Activated effector memory CD4-positive, alpha-beta T cell treated with anti-CD3 and anti-CD28 coated beads, Interleukin-2, amount 50 U/mL, for 16 hours (primary cell): ENCODE data around the gene MYB.

Source experiments
- DNase-seq: peaks from one replicate; pipeline ENCODE4 v3.0.0-alpha.2; 2020

The MYB gene

DNA sequence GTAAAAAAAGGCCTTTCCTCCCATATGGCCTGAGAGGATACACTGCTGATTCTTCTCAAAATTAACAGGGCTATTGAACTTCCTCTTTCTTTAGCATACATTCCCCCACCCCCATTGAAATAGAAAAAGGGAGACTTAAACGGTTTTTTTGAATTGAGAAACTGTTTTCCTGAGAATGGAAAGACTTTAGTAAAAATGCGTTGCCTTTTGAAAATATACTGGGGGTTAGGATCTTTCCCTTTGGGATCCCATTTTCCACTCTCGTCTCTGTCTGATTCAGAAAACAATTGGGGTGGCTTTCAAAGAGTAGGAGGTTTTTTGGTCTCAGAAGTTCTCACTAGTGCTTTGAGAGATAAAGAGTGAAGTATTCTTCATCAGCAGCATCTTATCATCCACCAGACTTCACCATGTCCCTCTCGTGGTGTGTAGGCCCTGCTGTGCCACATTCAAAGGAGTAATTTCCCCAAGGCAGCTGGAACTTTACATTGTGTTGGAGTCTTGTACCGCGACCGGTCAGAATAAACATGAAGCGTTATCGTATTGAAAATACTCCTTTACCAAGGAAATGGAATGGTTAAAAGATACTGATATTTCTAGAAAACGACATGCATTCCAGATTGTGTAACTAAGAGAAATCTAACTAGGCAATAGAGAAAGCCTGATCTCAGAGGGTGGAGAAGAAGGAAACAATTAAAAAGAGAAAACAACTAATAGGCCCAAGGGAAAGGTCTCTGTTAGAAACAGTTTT, 10.6 kb downstream of the MYB start:
- DNase-seq: no peak

GRCh38 chr6:135192256-135193174, 11.4 kb downstream of the MYB start:
- DNase-seq: no peak

- no peak for DNase-seq
Observed at GRCh38 chr6:135193221-135193620, 12.1 kb downstream of the MYB start.

- no peak for DNase-seq
Observed at GRCh38 chr6:135195041-135195440, 13.9 kb downstream of the MYB start.

GRCh38 chr6:135195522-135195921, 14.4 kb downstream of the MYB start:
- no peak for DNase-seq

GRCh38 chr6:135196739-135197510, 15.8 kb downstream of the MYB start:
- DNase-seq: no peak

- no peak for DNase-seq
Observed at GRCh38 chr6:135202836-135203235, 21.7 kb downstream of the MYB start.

GRCh38 chr6:135204951-135205350, 23.8 kb downstream of the MYB start:
- no peak for DNase-seq

DNA sequence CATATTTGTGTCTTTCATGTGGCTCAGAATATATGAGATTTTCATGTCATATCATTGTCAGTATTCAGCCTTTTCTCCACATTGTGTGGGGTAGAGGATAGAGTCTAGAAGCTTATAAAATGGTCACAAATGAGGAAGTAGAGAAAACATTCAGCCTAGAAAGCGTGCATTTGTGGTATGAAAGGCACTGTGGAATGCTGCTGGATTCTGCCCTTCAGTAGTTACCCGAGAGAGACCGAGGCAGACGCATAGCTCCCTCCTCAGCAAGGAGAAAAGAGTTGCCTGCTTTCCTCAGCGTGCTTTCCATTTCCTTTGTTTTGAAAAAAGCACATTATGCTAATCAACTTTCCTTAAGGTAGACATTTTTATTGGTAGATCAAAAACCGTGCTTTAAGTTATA, 28.7 kb downstream of the MYB start:
- no peak for DNase-seq

- DNase-seq: no peak
Observed at GRCh38 chr6:135210632-135211305, 29.7 kb downstream of the MYB start.

- no peak for DNase-seq
Observed at GRCh38 chr6:135211306-135211702, 30.2 kb downstream of the MYB start.

GRCh38 chr6:135212020-135212806, 31.1 kb downstream of the MYB start:
- no peak for DNase-seq

DNA sequence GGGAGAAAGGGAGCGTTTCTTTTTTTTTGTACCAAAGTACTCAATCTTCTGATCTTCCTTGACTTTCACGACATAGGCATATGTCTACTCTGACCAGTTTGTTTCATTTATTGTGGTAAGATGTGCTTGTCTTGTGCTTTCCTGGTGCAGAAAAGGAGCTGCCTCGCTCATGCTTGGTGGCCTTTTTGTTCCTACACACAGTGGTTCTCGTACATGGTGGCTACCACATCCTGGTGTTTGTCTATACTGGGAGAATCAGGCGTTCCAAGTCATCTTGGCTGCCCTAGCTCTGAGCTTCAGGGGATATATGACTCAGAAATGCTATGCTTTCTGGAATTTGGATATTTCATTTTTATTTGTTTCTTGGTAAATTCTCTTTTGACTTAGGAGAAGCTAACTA, 31.8 kb downstream of the MYB start:
- DNase-seq: no peak

- DNase-seq: no peak
Observed at GRCh38 chr6:135213616-135214015, 32.5 kb downstream of the MYB start.

GRCh38 chr6:135215160-135215559, 34.1 kb downstream of the MYB start:
- DNase-seq: no peak

GRCh38 chr6:135215563-135215962, 34.5 kb downstream of the MYB start:
- no peak for DNase-seq

GRCh38 chr6:135217663-135218062, 36.6 kb downstream of the MYB start:
- no peak for DNase-seq

DNA sequence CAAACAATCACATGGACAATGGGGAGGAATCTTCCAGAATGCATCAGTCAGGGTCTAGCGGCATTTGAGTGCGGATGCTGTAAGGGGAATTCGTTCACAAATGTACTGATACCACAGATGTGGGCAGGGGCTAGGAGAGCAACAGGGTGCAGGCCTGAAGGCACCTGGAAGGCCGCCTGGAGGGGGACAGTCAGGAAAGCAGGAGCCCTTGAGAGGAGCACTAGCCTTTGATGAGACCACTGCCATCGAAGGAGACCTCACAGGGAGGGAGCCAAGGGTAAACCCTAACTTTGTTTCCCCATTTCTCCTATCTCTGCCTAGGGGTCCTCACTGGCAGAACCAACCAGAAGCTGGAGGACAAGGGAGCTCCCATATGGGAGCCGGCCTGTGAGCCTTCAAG, 38.2 kb downstream of the MYB start:
- DNase-seq: no peak

GRCh38 chr6:135221042-135221441, 39.9 kb downstream of the MYB start:
- no peak for DNase-seq

- DNase-seq: no peak
Observed at GRCh38 chr6:135221505-135221904, 40.4 kb downstream of the MYB start.

DNA sequence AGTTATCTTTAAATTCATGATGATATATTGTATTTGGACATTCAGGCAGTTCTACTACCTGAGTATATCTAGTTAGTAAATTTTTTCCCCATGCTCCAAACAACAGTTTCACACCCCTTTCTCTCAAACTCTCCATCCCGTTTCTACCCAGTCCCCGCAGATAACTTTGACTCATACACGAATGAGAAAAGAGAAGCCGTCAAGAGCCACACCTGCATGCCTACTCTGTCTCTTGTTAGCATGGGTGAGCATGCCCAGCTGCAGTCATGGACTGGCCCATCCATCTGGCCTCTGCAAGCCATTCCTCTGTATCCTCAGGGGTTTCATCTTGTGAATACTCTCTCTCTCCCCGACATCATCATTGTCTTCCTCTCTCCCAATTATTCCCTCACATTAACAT, 41.5 kb downstream of the MYB start:
- DNase-seq: no peak

GRCh38 chr6:135224037-135224647, 43.0 kb downstream of the MYB start:
- no peak for DNase-seq
